HUES48 (cell line): ENCODE results near the gene EFNA2.

Source experiments
- H3K27ac ChIP-seq: one replicate; pipeline ENCODE4 v1.7.0; 2013; ENCODE audit warnings: low read depth, low read length, inconsistent platforms
- H3K27me3 ChIP-seq: 2 replicates; pipeline ENCODE4 v1.6.1; 2013; ENCODE audit warnings: mild to moderate bottlenecking, low read length; ENCODE audit not compliant: control insufficient read depth, insufficient read depth
- H3K36me3 ChIP-seq: 2 replicates; pipeline ENCODE4 v1.6.1; 2013; ENCODE audit warnings: low read length; ENCODE audit not compliant: control insufficient read depth, insufficient read depth
- H3K4me1 ChIP-seq: 2 replicates; pipeline ENCODE4 v1.6.1; 2013; ENCODE audit warnings: mild to moderate bottlenecking, low read length; ENCODE audit not compliant: control insufficient read depth, insufficient read depth
- H3K4me3 ChIP-seq: 2 replicates; pipeline ENCODE4 v1.5.1; 2013; ENCODE audit warnings: mild to moderate bottlenecking, low read depth, low read length
- H3K9ac ChIP-seq: 2 replicates; pipeline ENCODE4 v1.6.1; 2013; ENCODE audit warnings: mild to moderate bottlenecking, low read depth, low read length, moderate library complexity
- H3K9me3 ChIP-seq: 2 replicates; pipeline ENCODE4 v1.6.1; 2013; ENCODE audit warnings: low read length; ENCODE audit not compliant: control insufficient read depth, insufficient read depth

The EFNA2 gene

DNA sequence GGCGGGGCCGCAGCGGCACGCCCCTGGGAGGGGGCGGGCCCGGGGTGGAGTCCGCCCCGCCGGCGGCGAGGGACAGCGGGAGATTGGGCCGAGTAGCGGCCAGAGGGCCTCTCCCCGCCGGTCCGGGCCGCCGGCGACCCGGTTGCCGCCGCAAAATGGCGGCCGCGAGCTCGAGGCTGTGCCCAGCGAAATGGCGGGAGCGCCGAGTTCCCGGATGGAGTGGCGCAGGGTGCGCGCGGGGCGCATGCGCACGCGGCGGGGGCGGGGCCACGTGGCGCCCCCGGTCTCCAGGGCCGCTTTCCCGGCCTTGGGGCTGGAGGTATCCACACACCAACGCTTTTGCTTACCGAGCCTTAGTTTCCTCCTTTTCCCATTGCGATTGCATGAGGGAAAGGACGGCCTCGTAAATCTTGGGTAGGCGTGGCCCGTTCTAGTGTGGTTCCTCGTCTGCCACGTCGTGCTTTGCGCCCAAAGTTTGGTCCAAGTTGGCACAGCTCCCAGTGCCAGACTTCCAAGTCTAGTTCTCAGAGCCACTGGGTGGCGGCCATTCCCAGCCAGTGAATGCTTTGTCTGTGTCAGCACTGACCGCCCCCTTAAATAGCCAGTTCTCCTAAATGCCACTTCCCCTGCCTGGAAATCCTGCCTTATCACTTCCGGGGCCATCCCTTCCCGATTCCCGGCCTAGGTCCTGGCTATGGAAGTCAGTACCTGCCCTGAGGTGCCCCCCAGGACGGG is 16.0 kb upstream of the EFNA2 start:
- H3K27ac ChIP-seq = peak overlapping the region; percentile 97

DNA sequence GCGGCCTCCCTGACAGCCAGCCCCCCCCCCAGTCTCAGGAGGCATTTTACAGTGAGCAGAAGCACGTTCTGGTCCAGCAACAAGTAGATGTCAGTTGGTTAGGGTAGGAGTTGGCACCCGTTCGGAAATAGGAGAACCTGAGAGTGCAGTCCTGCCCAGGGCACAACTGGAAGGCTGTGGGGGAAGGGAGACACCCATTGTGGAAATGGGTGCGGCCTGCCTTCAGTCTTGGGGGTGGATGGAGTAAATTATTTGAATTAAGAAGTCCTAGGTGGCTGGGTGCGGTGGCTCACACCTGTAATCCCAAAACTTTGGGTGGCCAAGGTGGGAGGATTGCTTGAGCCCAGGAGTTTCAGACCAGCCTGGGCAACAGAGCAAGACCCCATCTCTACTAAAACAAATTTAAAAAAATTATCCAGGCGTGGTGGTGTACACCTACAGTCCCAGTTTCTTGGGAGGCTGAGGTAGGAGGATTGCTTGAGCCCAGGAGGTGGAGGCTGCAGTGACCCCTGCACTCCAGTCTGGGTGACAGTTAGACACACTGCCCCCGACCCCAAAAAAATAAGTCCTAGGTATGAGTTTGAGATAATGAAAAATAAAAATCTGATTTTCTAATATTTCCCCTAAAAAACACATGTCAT is 15.3 kb upstream of the EFNA2 start:
- peaks cover 11% of the 10 kb centered on the region for H3K27me3 ChIP-seq
- H3K9me3 ChIP-seq = no peaks in the 10 kb centered on the region
- peak overlapping the region; percentile 96 for H3K9ac ChIP-seq
- peaks cover 44% of the 10 kb centered on the region for H3K36me3 ChIP-seq
- H3K4me1 ChIP-seq = peaks cover 16% of the 10 kb centered on the region
- H3K4me3 ChIP-seq = peak overlapping the region; percentile 81
- peak overlapping the region; percentile 97 for H3K27ac ChIP-seq

More for the DNA sequence above, 16.0 kb upstream of the EFNA2 start:
- Histone ChIP-seq H3K9ac (peak overlapping the region; percentile 96), H3K4me3 (peak overlapping the region; percentile 81), H3K4me1 (peaks cover 23% of the 10 kb centered on the region), H3K27me3 (peaks cover 11% of the 10 kb centered on the region), H3K36me3 (peaks cover 42% of the 10 kb centered on the region), H3K9me3 (no peaks in the 10 kb centered on the region)

DNA sequence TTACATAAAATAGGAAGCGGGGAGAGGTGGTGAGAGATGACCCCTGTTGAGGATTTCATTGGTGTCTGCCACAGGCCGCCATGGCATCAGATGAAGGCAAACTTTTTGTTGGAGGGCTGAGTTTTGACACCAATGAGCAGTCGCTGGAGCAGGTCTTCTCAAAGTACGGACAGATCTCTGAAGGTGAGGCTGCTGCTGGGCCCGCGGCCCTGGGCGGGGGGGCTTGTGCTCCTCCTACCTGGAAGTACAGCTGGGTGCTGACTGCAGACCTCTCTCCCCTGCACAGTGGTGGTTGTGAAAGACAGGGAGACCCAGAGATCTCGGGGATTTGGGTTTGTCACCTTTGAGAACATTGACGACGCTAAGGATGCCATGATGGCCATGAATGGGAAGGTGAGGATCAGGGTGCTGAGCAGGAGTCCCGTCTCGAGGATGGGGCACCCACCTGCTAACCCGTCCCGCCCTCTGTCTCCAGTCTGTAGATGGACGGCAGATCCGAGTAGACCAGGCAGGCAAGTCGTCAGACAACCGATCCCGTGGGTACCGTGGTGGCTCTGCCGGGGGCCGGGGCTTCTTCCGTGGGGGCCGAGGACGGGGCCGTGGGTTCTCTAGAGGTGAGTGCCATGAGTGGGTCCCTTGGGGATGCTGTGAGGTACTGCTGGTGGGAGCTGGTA is 14.7 kb upstream of the EFNA2 start:
- H3K4me3 ChIP-seq = no peak overlapping the region

DNA sequence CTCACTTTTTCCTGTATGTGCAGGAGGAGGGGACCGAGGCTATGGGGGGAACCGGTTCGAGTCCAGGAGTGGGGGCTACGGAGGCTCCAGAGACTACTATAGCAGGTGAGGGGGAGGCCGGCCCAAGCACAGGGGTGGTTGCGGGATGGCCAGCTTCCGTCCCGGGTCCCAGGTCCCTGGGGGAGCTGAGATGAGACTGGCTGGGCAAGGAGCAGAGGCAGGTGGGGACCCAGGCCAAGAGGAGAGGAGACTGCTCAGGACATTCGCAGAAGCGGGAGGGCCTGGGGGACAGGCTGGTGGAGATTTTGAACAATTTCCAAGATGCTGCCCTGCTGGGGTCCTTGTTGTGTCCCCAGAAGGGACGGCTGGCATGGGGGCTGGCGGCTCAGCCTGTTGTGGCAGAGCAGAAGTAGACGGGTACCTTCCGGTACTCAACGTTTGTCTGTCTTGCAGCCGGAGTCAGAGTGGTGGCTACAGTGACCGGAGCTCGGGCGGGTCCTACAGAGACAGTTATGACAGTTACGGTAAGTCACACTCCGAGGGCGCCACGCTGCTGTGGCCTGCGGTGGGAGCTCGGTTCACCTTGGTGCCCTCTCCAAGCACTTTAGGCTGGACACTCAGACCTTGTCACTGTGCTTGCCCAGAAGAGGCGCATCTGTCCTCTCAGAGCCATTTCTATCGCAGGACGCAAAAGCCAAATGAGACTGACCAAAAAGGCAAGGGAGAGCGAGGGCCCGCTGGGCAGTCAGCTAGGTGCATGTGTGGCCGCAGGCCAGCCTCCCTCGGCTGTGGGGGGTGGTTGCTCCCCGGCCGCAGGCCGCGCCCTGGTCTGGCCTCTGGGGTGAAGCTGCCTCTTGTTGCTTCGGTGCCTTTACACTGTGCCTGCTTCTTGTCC is 13.9 kb upstream of the EFNA2 start:
- Histone ChIP-seq H3K36me3 (peaks cover 44% of the 10 kb centered on the region), H3K4me1 (peaks cover 10% of the 10 kb centered on the region), H3K27me3 (peaks cover 11% of the 10 kb centered on the region), H3K9me3 (no peaks in the 10 kb centered on the region), H3K9ac (no peak overlapping the region), H3K27ac (peak overlapping the region; percentile 35), H3K4me3 (no peak overlapping the region)

More for the DNA sequence above, 14.7 kb upstream of the EFNA2 start:
- H3K4me1 ChIP-seq = peaks cover 12% of the 10 kb centered on the region
- peak overlapping the region; percentile 97 for H3K27ac ChIP-seq
- peaks cover 44% of the 10 kb centered on the region for H3K36me3 ChIP-seq
- H3K9ac ChIP-seq = peak overlapping the region; percentile 96; the same call in 1 of the 2 replicates
- no peaks in the 10 kb centered on the region for H3K9me3 ChIP-seq
- peaks cover 11% of the 10 kb centered on the region for H3K27me3 ChIP-seq

DNA sequence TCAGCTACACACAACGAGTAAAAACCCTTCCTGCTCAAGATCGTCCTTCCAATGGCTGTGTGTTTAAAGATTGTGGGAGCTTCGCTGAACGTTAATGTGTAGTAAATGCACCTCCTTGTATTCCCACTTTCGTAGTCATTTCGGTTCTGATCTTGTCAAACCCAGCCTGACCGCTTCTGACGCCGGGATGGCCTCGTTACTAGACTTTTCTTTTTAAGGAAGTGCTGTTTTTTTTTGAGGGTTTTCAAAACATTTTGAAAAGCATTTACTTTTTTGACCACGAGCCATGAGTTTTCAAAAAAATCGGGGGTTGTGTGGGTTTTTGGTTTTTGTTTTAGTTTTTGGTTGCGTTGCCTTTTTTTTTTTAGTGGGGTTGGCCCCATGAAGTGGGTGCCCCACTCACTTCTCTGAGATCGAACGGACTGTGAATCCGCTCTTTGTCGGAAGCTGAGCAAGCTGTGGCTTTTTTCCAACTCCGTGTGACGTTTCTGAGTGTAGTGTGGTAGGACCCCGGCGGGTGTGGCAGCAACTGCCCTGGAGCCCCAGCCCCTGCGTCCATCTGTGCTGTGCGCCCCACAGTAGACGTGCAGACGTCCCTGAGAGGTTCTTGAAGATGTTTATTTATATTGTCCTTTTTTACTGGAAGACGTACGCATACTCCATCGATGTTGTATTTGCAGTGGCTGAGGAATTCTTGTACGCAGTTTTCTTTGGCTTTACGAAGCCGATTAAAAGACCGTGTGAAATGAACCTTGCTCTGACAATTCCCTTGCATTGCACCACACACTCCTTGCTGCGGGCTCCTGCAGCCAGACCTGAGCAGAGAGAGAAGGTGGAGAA is 13.0 kb upstream of the EFNA2 start:
- Histone ChIP-seq H3K4me1 (peaks cover 10% of the 10 kb centered on the region), H3K9me3 (no peaks in the 10 kb centered on the region), H3K27me3 (peaks cover 4% of the 10 kb centered on the region; the same call in 1 of the 2 replicates), H3K27ac (peak overlapping the region; percentile 4), H3K36me3 (peaks cover 51% of the 10 kb centered on the region), H3K4me3 (no peak overlapping the region), H3K9ac (no peak overlapping the region)

DNA sequence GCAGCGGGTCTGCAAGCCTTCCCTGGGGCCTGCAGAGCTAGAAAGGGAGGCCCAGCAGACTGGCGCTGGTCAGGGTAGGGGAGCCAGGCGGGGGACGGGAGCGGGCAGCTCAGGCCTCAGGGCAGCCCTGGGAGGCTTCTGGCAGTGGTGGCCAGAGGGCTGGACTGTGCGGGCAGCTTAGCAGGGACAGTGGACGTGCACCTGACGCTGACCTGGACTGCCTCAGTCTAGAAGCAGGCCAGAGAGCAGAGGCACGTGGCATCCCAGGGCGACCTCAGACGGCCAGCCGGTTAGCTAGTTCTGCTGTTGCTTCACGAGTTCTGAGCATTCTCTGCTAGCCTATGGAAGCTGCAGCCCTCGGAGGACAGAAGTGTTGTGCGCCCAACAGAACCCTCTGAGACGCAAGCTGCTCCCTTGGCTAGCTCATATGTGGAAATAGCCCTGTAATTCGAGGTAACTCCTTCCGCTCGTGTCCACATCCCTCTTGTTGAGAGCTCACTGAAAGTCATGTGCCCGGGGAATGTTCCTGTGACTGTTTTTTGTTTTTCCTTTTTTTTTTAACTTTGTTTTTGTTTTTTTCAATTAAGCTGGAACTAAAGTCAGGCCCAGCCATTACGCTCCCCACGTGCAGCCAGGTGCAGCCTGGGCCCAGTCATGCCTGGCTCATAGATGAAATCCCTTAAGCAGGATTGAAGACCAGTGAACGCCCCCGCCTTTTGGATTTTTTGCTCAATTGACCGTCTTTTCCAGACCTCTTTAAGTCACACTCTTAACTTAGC is 12.2 kb upstream of the EFNA2 start:
- Histone ChIP-seq H3K36me3 (peaks cover 51% of the 10 kb centered on the region), H3K27me3 (no peaks in the 10 kb centered on the region), H3K4me3 (no peak overlapping the region), H3K4me1 (peaks cover 8% of the 10 kb centered on the region), H3K9me3 (no peaks in the 10 kb centered on the region), H3K27ac (peak overlapping the region; percentile 100), H3K9ac (no peak overlapping the region)

DNA sequence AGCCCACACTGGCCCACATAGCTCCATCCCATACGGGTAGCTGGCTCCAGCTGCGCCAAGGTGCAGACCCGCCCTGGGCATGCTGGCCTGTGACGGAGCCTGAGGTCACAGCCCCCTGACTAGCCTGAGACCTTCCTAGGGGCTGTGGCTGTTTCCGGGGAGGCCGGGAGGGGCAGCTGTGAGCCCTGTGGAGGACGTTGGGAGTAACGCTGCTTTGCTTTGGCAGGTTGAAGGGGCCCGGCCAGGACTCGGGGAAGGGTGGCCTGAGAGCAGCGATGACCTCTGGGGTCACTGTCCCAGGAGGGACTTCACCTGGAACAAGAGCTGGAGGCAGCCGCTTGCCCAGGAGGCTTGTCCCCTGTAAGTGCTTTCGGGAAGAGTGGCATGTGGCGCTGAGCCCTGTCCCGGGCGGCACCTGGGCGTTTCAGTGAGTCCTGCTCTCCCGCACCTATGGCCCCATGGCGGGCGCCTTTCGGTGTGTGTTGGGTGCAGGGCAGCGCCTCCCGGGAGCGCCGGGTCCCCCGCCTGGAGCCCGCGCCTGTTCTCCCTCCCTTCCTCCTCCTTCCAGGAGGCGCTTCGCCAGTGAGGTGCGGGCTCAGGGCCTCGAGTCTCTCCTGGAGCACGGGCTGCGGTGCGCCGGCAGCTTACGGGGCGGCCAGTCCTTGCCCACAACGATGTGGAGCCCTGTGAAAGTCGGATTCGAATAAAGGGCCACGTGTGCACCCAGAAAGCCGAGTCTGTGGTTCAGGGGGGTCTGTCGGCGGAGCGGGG is 11.4 kb upstream of the EFNA2 start:
- Histone ChIP-seq H3K27ac (peak overlapping the region; percentile 100), H3K4me1 (peaks cover 4% of the 10 kb centered on the region; the same call in 1 of the 2 replicates), H3K27me3 (no peaks in the 10 kb centered on the region), H3K4me3 (peak overlapping the region; percentile 92), H3K9ac (peak overlapping the region; percentile 98; the same call in 1 of the 2 replicates), H3K36me3 (peaks cover 58% of the 10 kb centered on the region), H3K9me3 (no peaks in the 10 kb centered on the region)

DNA sequence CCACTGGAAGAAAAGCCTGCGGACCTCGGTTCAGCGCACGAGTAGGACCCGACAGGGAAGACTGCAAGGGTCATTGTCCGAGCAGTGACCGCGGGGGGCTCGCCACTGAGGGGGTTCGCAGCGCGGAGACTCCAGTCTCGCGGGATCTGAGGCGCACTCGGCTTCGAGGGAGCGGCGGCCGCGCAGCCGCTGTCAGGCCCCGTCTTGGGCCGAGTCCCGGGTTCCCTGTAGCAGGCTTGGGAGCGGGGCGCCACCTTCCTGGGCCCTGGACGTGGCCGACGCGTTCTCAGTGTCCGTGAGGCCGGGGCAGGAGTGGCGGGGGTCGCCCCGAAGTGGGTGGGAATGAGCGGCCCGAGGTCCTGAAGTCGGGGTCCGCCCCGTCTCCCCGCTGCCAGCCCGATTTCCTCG is 10.8 kb upstream of the EFNA2 start:
- no peaks in the 10 kb centered on the region for H3K27me3 ChIP-seq
- H3K9ac ChIP-seq = peak overlapping the region; percentile 98
- H3K4me3 ChIP-seq = peak overlapping the region; percentile 92
- peaks cover 4% of the 10 kb centered on the region; the same call in 1 of the 2 replicates for H3K4me1 ChIP-seq
- H3K36me3 ChIP-seq = peaks cover 62% of the 10 kb centered on the region
- no peaks in the 10 kb centered on the region for H3K9me3 ChIP-seq
- H3K27ac ChIP-seq = peak overlapping the region; percentile 100
